ENCODE data around the gene KSR1.

DNA sequence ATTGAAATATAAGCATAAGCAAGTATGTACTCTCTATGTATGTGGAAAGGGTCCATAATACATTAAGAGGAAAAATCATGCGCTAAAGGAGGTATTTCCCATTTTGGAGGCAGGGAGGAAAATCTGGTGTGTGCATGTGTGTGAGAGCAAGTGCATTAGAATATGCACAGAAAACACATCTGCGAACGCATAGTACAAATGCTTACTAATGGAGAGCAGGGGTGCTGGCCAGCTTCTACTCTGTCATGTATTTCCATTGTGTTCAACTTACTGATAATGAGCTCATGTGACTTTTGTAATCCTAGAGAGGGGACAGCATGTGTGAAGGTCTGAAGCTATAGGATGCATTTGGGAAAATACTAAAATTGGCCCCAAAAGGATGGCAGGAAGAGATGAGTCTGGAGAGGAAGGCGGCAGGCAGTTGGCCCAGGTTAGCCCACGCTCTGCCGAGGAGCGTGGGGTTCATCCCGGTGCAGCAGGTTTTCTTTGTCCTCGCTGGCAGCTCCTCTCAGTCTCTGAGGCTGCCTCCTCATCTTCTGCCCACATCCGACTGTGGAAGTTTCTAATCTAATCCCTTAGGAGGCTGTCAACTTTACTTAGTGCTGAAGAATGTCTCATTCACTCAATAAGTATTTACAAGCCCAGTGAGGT, 17.8 kb upstream of the KSR1 start:
- TF ChIP-seq CTCF (IDR thresholded peaks at IDR 0.05) (no peak), SIN3A (IDR thresholded peaks at IDR 0.05; ENCODE audit: borderline replicate concordance, insufficient read depth, low read depth, low read length) (no peak), POLR2AphosphoS5 (IDR thresholded peaks at IDR 0.05; ENCODE audit: low read depth, low read length) (no peak), TCF7L2 (IDR thresholded peaks at IDR 0.05; ENCODE audit: low read depth, low read length) (no peak)
- TF ChIP-seq, protein P1, sequence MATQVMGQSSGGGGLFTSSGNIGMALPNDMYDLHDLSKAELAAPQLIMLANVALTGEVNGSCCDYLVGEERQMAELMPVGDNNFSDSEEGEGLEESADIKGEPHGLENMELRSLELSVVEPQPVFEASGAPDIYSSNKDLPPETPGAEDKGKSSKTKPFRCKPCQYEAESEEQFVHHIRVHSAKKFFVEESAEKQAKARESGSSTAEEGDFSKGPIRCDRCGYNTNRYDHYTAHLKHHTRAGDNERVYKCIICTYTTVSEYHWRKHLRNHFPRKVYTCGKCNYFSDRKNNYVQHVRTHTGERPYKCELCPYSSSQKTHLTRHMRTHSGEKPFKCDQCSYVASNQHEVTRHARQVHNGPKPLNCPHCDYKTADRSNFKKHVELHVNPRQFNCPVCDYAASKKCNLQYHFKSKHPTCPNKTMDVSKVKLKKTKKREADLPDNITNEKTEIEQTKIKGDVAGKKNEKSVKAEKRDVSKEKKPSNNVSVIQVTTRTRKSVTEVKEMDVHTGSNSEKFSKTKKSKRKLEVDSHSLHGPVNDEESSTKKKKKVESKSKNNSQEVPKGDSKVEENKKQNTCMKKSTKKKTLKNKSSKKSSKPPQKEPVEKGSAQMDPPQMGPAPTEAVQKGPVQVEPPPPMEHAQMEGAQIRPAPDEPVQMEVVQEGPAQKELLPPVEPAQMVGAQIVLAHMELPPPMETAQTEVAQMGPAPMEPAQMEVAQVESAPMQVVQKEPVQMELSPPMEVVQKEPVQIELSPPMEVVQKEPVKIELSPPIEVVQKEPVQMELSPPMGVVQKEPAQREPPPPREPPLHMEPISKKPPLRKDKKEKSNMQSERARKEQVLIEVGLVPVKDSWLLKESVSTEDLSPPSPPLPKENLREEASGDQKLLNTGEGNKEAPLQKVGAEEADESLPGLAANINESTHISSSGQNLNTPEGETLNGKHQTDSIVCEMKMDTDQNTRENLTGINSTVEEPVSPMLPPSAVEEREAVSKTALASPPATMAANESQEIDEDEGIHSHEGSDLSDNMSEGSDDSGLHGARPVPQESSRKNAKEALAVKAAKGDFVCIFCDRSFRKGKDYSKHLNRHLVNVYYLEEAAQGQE (IDR thresholded peaks at IDR 0.05; ENCODE audit: insufficient read depth in 1 of 2, low read depth in 2 of 2, low read length in 1 of 2): no peak

Data from Panc1 (cell line).